Measurements from ENCODE around the gene GUCY2C.

Gene GUCY2C

GRCh38 chr12:14629832-14630710, 66.3 kb downstream of the GUCY2C start:
- peak; percentile 29 for DNase-seq (ENCODE audit: insufficient read length, low spot score)
- FAIRE-seq, result no peak

- DNase-seq (ENCODE audit: insufficient read length, low spot score) (no peak), FAIRE-seq (no peak)
Observed at GRCh38 chr12:14628771-14629170, 67.6 kb downstream of the GUCY2C start.

DNA sequence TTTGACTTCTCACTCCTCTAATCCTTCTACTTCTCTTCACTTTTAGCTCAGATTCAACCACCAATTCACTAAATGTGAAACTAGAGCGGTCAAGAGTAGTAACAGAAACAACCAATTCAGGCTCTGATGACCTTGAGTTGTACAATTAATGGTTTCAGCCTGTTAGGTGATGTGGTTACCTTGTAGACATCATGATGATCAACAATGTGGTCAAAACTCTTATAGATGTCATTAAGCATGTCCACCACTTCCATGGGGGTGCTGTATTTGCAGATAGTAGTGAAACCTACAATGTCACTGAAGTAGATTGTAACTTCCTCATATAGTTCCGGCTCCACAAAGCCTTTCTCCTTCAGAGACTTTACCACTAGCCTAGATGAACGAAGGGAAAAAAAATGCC, 74.6 kb downstream of the GUCY2C start:
- DNase-seq (ENCODE audit: insufficient read length, low spot score) (no peak), FAIRE-seq (no peak)

DNA sequence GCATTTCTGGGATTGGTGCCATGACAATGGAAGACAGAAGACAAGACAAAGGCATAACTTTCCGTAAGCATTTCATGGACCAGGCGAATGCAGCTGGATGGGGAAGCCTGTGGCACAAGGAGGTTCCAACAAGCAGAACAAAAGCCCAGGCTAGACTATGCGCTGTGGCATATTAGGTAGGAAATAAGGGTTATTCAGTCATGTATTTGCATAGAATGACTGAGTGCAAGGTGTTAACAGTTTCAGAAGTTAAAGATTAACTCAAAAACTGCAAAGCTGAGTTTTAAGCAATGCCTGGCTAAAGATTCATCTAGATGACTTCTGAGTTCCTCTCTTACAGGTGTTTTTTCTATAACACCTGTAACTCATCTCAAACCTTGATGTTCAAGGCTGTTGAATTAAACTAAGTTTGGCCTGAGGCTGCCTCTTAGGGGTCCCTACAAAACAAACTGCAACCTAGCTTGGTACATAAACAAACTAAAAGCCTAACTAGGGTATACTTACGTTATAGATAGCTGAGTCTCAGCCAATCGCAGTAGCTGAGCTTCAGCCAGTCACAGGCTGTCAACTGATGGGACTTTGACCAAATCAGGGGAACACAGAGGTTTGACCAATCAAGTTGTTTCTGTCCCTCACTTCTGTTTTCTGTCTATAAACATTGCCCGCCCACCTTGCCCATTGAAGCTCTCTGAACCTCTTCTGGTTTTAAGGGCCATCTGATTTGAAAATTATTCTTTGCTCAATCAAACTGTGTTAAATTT, 76.5 kb downstream of the GUCY2C start:
- FAIRE-seq, result no peak
- no peak for DNase-seq (ENCODE audit: insufficient read length, low spot score)

DNA sequence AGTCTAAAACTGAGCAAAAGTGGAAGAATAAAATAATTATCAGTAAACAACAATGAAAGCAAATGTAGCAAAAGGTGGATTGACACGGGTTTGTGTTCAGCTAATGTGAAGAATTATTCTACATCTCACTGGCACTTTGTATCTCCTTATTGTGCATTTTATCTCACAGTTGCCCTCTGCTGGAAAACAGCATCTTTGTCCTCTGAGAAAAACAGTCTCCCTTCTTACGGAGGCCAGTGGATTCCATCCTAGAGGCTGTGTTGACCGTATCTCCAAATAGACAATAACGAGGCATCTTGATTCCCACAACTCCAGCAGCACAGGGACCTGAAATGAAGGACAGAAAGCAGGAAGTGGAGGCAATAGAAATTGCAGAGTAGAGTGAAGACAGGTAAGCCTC, 77.4 kb downstream of the GUCY2C start:
- FAIRE-seq, result no peak
- DNase-seq (ENCODE audit: insufficient read length, low spot score), result peak; percentile 8

DNA sequence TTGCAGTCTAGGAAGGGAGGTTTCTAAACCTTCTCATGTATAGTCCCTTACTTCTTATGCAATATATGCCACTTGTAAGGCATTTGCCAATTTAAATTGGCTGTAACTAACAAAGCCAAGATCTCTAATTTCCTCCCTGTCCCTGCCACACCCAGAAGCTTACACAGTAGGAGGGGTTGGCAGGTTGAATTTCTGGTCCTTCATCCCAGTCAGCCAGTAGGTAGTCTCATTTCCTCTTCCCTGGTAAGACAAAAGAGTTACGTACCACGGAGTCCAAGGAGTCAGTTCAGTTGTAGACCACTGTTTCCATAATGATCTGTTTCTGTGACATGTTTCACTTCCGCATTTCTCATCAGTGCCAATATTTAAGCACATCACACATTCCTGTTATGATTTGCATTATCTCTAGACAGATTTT, 81.7 kb downstream of the GUCY2C start:
- FAIRE-seq (no peak), DNase-seq (ENCODE audit: insufficient read length, low spot score) (no peak)

DNA sequence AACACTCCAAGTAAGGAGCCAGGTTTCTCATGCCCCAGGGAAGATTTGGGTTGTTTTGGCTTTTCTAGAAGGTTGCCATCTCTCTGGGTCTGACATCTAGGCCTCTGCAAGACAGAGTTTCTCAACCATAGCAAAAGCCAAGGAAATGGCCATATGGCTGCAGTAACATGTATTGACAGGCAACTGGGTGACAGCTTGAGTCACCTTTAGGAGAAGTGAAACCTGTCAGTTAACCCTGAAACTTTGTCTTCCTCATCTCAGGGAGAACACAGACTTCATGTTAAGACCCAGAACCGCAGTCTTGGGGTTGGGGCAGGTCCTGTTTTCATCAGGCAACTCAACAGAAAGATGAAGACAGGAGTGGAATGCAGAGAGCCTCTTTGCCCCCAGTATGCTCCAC, 82.7 kb downstream of the GUCY2C start:
- DNase-seq (ENCODE audit: insufficient read length, low spot score), result no peak
- FAIRE-seq, result no peak

DNA sequence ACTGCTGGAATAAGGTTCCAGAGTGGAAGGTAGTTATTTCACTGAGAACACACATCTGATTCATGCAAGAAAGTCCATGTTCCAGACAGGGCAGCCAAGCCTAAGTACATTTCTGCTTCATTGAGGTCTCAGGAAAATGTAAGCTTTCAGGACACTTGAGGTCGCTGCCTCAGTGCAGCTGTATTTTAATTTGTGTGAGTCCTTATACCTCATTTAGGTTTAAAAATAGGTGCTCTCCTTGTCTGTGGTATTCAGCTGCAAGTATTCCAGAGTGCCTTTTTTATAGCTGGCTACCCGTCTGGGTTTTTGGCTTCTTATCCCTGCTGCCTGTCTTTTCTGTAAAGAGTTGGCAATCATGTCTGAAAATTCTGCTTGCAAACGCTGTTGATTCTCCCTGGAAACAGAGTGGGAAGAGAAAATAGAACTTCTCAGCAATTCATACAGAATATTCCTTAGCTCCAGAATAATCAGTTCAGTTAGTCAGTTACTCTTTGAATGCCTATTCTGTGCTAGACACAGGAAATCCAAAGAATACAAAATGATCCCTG, 83.4 kb downstream of the GUCY2C start:
- FAIRE-seq (no peak), DNase-seq (ENCODE audit: insufficient read length, low spot score) (no peak)

GRCh38 chr12:14612250-14612649, 84.1 kb downstream of the GUCY2C start:
- FAIRE-seq, result no peak
- no peak for DNase-seq (ENCODE audit: insufficient read length, low spot score)

GRCh38 chr12:14611640-14612203, 84.7 kb downstream of the GUCY2C start:
- no peak for DNase-seq (ENCODE audit: insufficient read length, low spot score)
- FAIRE-seq, result no peak

- no peak for DNase-seq (ENCODE audit: insufficient read length, low spot score)
- no peak for FAIRE-seq
Observed at GRCh38 chr12:14607568-14607967, 88.8 kb downstream of the GUCY2C start.

DNA sequence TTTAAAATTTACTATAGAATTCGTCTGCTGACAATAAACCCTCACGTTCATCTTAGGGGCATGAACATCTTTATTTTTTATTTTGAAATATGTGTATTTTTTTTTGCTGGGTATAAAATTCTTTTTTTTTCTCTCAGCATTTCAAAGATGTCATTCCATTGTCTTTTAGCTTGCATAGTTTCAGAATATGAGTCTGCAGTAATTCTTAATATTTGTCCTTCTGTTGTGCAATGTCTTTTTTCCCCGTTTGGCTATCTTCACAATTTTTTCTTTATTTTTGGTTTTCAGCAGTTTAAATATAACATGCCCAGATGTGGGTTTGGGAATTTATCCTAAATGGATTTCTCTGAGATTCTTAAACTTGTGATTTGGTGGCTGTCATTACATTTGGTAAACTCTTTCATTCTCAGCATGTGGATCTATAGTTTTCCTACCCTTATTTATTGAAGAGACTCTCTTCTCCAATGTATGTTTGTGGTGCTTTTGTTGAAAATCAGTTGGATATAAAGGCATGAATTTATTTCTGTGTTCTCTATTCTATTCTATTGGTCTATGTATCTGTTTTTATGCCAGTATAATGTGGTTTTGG, 90.9 kb downstream of the GUCY2C start:
- DNase-seq (ENCODE audit: insufficient read length, low spot score) (no peak), FAIRE-seq (no peak)

DNA sequence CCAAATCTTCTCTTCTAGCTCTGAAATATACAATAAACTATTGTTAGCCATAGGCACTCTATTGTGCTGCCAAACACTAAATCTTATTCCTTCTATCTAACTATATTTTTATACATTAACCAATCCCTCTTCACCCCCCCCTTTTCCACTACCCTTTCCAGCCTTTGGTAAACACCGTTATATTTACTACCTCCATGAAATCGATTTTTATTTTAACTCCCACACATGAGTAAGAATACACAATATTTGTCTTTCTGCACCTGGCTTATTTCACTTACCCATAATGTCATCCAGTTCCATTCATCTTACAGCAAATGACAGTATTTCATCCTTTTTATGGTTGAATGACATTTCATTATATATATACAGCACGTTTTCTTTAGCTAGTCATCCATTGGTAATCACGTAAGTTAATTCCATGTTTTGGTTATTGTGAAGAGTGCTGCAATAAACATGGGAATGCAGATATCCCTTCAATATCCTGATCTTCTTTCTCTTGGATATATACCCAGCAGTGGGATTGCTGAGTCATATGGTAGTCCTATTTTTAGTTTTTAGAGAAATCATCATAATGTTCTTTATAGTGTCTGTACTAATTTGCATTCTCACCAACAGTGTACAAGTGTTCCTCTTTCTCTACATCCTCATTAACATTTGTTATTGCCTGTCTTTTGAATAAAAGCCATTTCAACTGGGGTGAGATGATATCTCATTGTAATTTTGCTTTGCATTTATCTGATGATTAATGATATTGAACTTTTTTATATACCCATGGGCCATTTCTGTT, 94.5 kb downstream of the GUCY2C start:
- no peak for FAIRE-seq

GRCh38 chr12:14597480-14597879, 98.9 kb downstream of the GUCY2C start:
- no peak for DNase-seq (ENCODE audit: insufficient read length, low spot score)
- FAIRE-seq, result no peak

More for the DNA sequence above, 94.5 kb downstream of the GUCY2C start:
- DNase-seq (ENCODE audit: insufficient read length, low spot score), result no peak

GRCh38 chr12:14591719-14592118, 104.7 kb downstream of the GUCY2C start:
- no peak for DNase-seq (ENCODE audit: insufficient read length, low spot score)
- no peak for FAIRE-seq

- FAIRE-seq, result no peak
Observed at GRCh38 chr12:14589169-14590004, 107.0 kb downstream of the GUCY2C start.

DNA sequence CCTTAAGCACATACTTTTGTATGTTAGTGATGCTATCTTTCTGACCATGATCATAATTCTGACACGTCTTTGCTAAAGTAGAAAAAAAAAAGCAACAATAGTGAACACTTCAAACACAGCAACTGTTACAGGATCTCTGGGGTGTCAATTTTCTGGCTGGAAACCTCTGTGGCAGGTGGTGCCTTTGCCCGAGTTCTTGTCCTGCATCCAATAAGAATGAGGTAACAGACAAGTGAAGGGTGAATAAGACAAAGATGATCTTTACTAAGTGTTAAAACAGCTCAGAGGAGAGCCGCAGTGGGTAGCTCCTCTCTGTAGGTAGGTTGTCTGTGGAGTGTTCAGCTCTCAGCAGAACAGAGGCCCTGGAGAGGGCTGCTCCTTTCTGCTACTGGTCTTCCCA, 107.8 kb downstream of the GUCY2C start:
- DNase-seq (ENCODE audit: insufficient read length, low spot score) (no peak), FAIRE-seq (no peak)

More at GRCh38 chr12:14589169-14590004, 107.0 kb downstream of the GUCY2C start:
- DNase-seq (ENCODE audit: insufficient read length, low spot score), result no peak

GRCh38 chr12:14578646-14579045, 117.8 kb downstream of the GUCY2C start:
- DNase-seq (ENCODE audit: insufficient read length, low spot score) (no peak), FAIRE-seq (no peak)

- FAIRE-seq (no peak), DNase-seq (ENCODE audit: insufficient read length, low spot score) (no peak)
Observed at GRCh38 chr12:14577344-14577743, 119.1 kb downstream of the GUCY2C start.
